ENCODE results near the gene ZNF678.
"Not testable (repeated sequence)": the region's sequence is repeated elsewhere in the genome, so short reads cannot be mapped to it uniquely, and the experiment has no call there.

Gene ZNF678

GRCh38 chr1:227596222-227596621 is 32.9 kb downstream of the ZNF678 start:
- not testable (repeated sequence) for DNase-seq (ENCODE audit: extremely low read depth in 1 of 2, low read depth in 1 of 2)

- no peak for DNase-seq (ENCODE audit: extremely low read depth in 1 of 2, low read depth in 1 of 2)
Measured at GRCh38 chr1:227603327-227603726, 40.0 kb downstream of the ZNF678 start.

- DNase-seq (ENCODE audit: extremely low read depth in 1 of 2, low read depth in 1 of 2), result no peak
Measured at GRCh38 chr1:227604446-227604845, 41.1 kb downstream of the ZNF678 start.

GRCh38 chr1:227606271-227606670 is 42.9 kb downstream of the ZNF678 start:
- not testable (repeated sequence) for DNase-seq (ENCODE audit: extremely low read depth in 1 of 2, low read depth in 1 of 2)

- no peak for DNase-seq (ENCODE audit: extremely low read depth in 1 of 2, low read depth in 1 of 2)
Measured at GRCh38 chr1:227607336-227607898, 44.1 kb downstream of the ZNF678 start.

- DNase-seq (ENCODE audit: extremely low read depth in 1 of 2, low read depth in 1 of 2), result no peak
Measured at GRCh38 chr1:227612658-227613057, 49.3 kb downstream of the ZNF678 start.

GRCh38 chr1:227613526-227613925 is 50.2 kb downstream of the ZNF678 start:
- DNase-seq (ENCODE audit: extremely low read depth in 1 of 2, low read depth in 1 of 2), result no peak

GRCh38 chr1:227621211-227621610 is 57.9 kb downstream of the ZNF678 start:
- no peak for DNase-seq (ENCODE audit: extremely low read depth in 1 of 2, low read depth in 1 of 2)

- no peak for DNase-seq (ENCODE audit: extremely low read depth in 1 of 2, low read depth in 1 of 2)
Measured at GRCh38 chr1:227622739-227623475, 59.6 kb downstream of the ZNF678 start.

- no peak for DNase-seq (ENCODE audit: extremely low read depth in 1 of 2, low read depth in 1 of 2)
Measured at GRCh38 chr1:227632325-227632724, 69.0 kb downstream of the ZNF678 start.

- no peak for DNase-seq (ENCODE audit: extremely low read depth in 1 of 2, low read depth in 1 of 2)
Measured at GRCh38 chr1:227635596-227635995, 72.2 kb downstream of the ZNF678 start.

- no peak for DNase-seq (ENCODE audit: extremely low read depth in 1 of 2, low read depth in 1 of 2)
Measured at GRCh38 chr1:227654431-227654830, 91.1 kb downstream of the ZNF678 start.

- no peak for DNase-seq (ENCODE audit: extremely low read depth in 1 of 2, low read depth in 1 of 2)
Measured at GRCh38 chr1:227654858-227655752, 91.7 kb downstream of the ZNF678 start.

GRCh38 chr1:227661495-227661894 is 98.1 kb downstream of the ZNF678 start:
- DNase-seq (ENCODE audit: extremely low read depth in 1 of 2, low read depth in 1 of 2), result no peak

- DNase-seq (ENCODE audit: extremely low read depth in 1 of 2, low read depth in 1 of 2), result no peak
Measured at GRCh38 chr1:227662933-227663332, 99.6 kb downstream of the ZNF678 start.

- no peak for DNase-seq (ENCODE audit: extremely low read depth in 1 of 2, low read depth in 1 of 2)
Measured at GRCh38 chr1:227666286-227666685, 102.9 kb downstream of the ZNF678 start.

- no peak for DNase-seq (ENCODE audit: extremely low read depth in 1 of 2, low read depth in 1 of 2)
Measured at GRCh38 chr1:227673441-227673840, 110.1 kb downstream of the ZNF678 start.

- no peak for DNase-seq (ENCODE audit: extremely low read depth in 1 of 2, low read depth in 1 of 2)
Measured at GRCh38 chr1:227685807-227686206, 122.5 kb downstream of the ZNF678 start.

GRCh38 chr1:227697321-227697864 is 134.0 kb downstream of the ZNF678 start:
- DNase-seq (ENCODE audit: extremely low read depth in 1 of 2, low read depth in 1 of 2), result no peak

GRCh38 chr1:227701631-227702030 is 138.3 kb downstream of the ZNF678 start:
- DNase-seq (ENCODE audit: extremely low read depth in 1 of 2, low read depth in 1 of 2), result not testable (repeated sequence)

GRCh38 chr1:227707846-227708245 is 144.5 kb downstream of the ZNF678 start:
- no peak for DNase-seq (ENCODE audit: extremely low read depth in 1 of 2, low read depth in 1 of 2)
